Loucy (cell line): ENCODE data around the gene RTCA.

Experiments
- EZH2phosphoT487 ChIP-seq: fragments of 200-600 bp; IDR thresholded peaks from 2 replicates; pipeline ENCODE4 v1.6.1; 2018; ENCODE audit warnings: antibody characterized with exemption, mild to moderate bottlenecking, moderate library complexity, borderline replicate concordance
- TF ChIP-seq, protein P1 (sequence below): fragments of 200-600 bp; sonication (generic); conservative IDR thresholded peaks from 2 replicates; pipeline ENCODE4 v1.5.1; 2014; ENCODE audit warnings: mild to moderate bottlenecking, antibody characterized with exemption, low read length

DNA sequence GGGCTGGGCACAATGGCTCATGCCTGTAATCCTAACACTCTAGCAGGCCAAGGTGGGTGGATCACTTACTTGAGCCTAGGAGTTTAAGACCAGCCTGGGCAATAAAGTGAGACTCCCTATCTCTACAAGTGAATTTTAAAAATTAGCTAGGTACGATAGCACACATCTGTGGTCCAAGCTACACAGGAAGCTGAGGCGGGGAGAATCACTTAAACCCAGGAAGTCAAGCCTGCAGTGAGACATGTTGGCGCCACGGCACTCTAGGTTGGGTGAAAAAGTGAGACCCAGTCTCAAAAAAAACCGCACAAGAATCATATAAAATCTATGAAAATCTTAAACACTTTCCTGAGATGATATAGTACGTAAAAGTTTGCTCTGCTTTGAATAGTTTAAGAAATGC lies 46.6 kb upstream of the RTCA start:
- TF ChIP-seq, protein P1, sequence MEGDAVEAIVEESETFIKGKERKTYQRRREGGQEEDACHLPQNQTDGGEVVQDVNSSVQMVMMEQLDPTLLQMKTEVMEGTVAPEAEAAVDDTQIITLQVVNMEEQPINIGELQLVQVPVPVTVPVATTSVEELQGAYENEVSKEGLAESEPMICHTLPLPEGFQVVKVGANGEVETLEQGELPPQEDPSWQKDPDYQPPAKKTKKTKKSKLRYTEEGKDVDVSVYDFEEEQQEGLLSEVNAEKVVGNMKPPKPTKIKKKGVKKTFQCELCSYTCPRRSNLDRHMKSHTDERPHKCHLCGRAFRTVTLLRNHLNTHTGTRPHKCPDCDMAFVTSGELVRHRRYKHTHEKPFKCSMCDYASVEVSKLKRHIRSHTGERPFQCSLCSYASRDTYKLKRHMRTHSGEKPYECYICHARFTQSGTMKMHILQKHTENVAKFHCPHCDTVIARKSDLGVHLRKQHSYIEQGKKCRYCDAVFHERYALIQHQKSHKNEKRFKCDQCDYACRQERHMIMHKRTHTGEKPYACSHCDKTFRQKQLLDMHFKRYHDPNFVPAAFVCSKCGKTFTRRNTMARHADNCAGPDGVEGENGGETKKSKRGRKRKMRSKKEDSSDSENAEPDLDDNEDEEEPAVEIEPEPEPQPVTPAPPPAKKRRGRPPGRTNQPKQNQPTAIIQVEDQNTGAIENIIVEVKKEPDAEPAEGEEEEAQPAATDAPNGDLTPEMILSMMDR = no peak
- TF ChIP-seq EZH2phosphoT487 = no peak
